ENCODE results near the gene SRXN1. TPM values are rescaled to one million over a fixed set of nuclear protein-coding genes. Genes with fewer than 3 reads are reported as not detected.
A peak's percentile ranks its signal among the peaks of the same experiment; 100 is the strongest.

The SRXN1 gene
- total and polyA plus RNA-seq, 9 of the 15 experiments (the other 6 are each of a cell fraction or from before 2014, with no cell fraction given) = 6.8 to 36.4 (median 21.6) TPM

GRCh38 chr20:640674-641515 lies 12.1 kb downstream of the SRXN1 start (continued):
- no peak for TF ChIP-seq HOMEZ (CRISPR knock-in tag; IDR thresholded peaks at IDR 0.05)
- peak; percentile 64 for TF ChIP-seq ESRRA (IDR thresholded peaks at IDR 0.05; ENCODE audit: borderline replicate concordance, low read depth)
- no peak for TF ChIP-seq LEF1 (IDR thresholded peaks at IDR 0.05)
- TF ChIP-seq KLF16 (IDR thresholded peaks at IDR 0.05) = no peak
- TF ChIP-seq ZZZ3 (IDR thresholded peaks at IDR 0.05) = no peak
- no peak for TF ChIP-seq ZNF436 (CRISPR knock-in tag; IDR thresholded peaks at IDR 0.05)
- no peak for TF ChIP-seq KAT7 (CRISPR knock-in tag; IDR thresholded peaks at IDR 0.05; ENCODE audit: borderline replicate concordance)
- TF ChIP-seq NCOA6 (IDR thresholded peaks at IDR 0.05) = no peak

DNA sequence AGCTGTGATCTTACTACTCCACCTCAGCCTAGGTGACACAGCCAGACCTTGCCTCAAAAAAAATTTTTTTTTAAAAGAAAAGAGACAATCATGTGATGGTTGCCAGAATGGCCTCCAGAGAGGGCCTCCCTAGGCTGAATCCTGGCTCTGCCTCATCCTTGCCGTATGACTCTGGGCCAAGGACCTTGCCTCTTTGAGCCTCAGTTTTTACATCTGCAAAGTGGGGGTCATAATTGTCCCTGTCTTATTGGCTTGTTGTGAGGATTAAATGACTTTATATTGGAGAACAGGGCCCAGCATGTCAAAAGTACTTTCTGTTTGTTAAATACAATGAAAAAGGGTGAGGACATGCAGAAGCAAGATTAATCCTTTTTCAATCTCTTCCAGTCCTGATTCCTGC lies 14.4 kb downstream of the SRXN1 start:
- H3K9me3 ChIP-seq (replicated peaks; ENCODE audit: control insufficient read depth, insufficient read depth, low read depth, low read length) = no peaks in the 10 kb centered on the region
- peaks cover 3% of the 10 kb centered on the region; the same call in 1 of the 2 replicates for H4K20me1 ChIP-seq (replicated peaks; ENCODE audit: control insufficient read depth, insufficient read depth, low read length)
- in situ Hi-C loops (cut with MboI) (no loop called here), intact Hi-C loops (cut with micrococcal nuclease) (no loop called here)
- H3K27me3 ChIP-seq (ENCODE audit: control insufficient read depth in 2 of 2, insufficient read depth in 2 of 2, low read length in 2 of 2) = peaks cover 0 to 18% of the 10 kb centered on the region in 2 experiments; a peak in 2 of 5 replicates
- H3K79me2 ChIP-seq (ENCODE audit: control insufficient read depth, insufficient read depth, low read length) = no peaks in the 10 kb centered on the region
- no peaks in the 10 kb centered on the region for H3K36me3 ChIP-seq (ENCODE audit: control insufficient read depth, insufficient read depth, low read length)
- no peak overlapping the region for H2AFZ ChIP-seq (ENCODE audit: low read depth, low read length)
- no peak overlapping the region for H3K4me3 ChIP-seq
- ATAC-seq (no peak), FAIRE-seq (no peak), DNase-seq (ENCODE audit: extremely low read depth in 1 of 4, low spot score in 3 of 4) (no peak)
- ChIA-PET POLR2A (interaction anchor here (0.9 kb wide), 1 partner anchor 59 kb away, joined by 3 read pairs; no protein-coding TSS in a partner anchor), CTCF (ENCODE audit: low intra/inter-chr PET ratio) (no interaction called here)
- no peak overlapping the region for H3K9ac ChIP-seq (ENCODE audit: insufficient read depth in 1 of 2, low read depth in 2 of 2, low read length in 2 of 2)
- no peak overlapping the region for H3K4me2 ChIP-seq (ENCODE audit: insufficient read depth, low read length)
- no peaks in the 10 kb centered on the region for H3K9me1 ChIP-seq (ENCODE audit: control insufficient read depth, insufficient read depth, low read length)
- BruUV-seq (replicated peaks) = no TSS peak
- no peak overlapping the region for H3K27ac ChIP-seq (ENCODE audit: extremely low read depth, low read depth, low read length)
- H3K4me1 ChIP-seq (replicated peaks in 1 of 2; ENCODE audit: control insufficient read depth in 2 of 2, insufficient read depth in 2 of 2, low read length in 2 of 2) = peaks cover 9 to 11% of the 10 kb centered on the region in 2 experiments; a peak in 4 of 5 replicates
- no CpG with 5 or more reads among the region's 1 CpG for WGBS (ENCODE audit: insufficient coverage, low coverage, missing lambda C conversion rate)
- no peak for TF ChIP-seq JUND (IDR thresholded peaks at IDR 0.05; ENCODE audit: borderline replicate concordance, low read depth, low read length)
- TF ChIP-seq JUND (tag; IDR thresholded peaks at IDR 0.05; ENCODE audit: borderline replicate concordance, low read depth, low read length) = no peak
- TF ChIP-seq RBM25 (IDR thresholded peaks at IDR 0.05; ENCODE audit: low read depth, low read length, severe bottlenecking) = peak; percentile 74

Measured in K562 (cell line).